Measurements from ENCODE around the gene POLR1C.

- TF ChIP-seq CTCF (IDR thresholded peaks at IDR 0.05; ENCODE audit: insufficient read depth, low read length, poor library complexity, severe bottlenecking) (no peak), EZH2phosphoT487 (conservative IDR thresholded peaks at IDR 0.05; ENCODE audit: low read length) (no peak)
Observed at GRCh38 chr6:43493833-43494232, 23.1 kb upstream of the POLR1C start.
